Kidney capillary endothelial cell (primary cell): Measurements from ENCODE around the gene PRKACB.
"Not testable (repeated sequence)": the region's sequence is repeated elsewhere in the genome, so short reads cannot be mapped to it uniquely, and the experiment has no call there.

Experiments
- DNase-seq: peaks from one replicate; pipeline ENCODE4 v3.0.0-alpha.2; 2018; ENCODE audit warnings: low spot score

Gene PRKACB

DNA sequence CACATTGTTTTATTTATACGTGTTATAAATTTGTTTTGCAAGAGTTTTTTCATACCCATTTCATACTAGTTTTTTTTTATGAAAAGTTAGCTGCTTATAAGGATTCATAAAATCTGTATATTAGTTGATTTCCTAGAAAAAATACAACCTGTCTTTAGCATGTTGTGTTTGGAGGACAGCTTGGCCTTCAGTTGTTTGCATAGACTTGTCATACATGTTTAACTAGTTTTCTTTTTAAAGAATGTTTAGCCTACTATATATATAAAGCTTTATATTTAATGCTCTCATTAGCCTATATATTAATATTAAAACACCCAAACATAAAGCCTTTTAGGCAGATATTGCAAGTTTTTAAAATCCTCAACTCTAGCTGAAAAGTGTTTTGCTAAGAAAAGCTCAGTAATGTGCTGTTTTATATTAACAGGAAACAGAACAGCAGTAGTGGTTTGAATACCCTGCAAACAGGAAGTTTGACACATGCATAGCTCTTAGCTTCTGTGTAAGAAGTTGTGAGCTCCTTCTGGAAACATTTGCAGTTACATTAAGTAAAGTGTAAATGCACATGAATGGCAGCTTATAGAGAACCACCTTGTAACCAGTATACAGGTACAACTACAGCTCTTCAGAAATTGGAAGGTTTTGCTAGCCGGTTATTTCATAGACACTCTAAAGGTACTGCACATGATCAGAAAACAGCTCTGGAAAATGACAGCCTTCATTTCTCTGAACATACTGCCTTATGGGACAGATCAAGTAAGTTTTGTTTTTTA lies at the start of gene PRKACB:
Gene PRKACB (plus strand): TSS at position 476 of the 770 bp plus-strand sequence. CDS start 91 bp downstream, at position 567.
- peak; percentile 89 for DNase-seq

DNA sequence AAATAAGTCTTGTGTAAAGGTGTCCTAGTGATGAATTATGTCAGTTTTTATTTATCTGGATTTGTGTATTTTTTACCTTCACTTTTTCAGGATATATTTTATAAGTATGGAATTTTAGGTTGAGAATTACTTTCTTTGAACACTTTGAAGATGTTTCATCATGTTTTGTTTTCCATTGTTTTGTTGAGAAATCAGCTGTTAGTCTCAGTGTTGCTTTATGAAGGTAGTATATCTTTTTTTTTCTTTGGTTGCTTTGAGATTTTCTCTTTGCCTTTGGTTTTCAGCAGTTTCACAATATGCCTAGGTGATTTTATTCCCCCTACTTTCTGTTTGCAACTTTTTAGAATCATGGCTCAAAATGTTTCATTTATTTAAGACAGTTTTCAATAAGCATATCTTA lies 48.8 kb upstream of the PRKACB start:
- DNase-seq, result no peak

DNA sequence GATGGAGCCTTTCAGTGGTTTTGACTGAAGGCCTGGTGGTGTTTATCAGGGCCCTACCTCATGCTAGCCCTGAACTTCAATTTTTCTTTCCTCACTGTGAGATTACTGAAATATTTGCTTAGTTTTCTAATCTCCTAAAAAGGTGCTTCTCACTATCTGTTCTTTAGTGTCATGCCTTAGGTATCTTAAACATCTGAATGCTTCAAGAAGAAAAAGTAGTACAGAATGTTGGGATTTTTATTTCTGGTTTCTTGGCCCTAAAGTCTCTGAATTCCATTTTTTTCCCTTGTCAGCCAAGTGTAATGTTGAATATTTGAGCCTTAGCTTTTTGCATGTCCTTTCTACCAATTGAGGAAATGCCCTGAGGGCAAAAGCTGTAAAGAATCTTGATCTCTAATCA lies 47.9 kb upstream of the PRKACB start:
- no peak for DNase-seq

DNA sequence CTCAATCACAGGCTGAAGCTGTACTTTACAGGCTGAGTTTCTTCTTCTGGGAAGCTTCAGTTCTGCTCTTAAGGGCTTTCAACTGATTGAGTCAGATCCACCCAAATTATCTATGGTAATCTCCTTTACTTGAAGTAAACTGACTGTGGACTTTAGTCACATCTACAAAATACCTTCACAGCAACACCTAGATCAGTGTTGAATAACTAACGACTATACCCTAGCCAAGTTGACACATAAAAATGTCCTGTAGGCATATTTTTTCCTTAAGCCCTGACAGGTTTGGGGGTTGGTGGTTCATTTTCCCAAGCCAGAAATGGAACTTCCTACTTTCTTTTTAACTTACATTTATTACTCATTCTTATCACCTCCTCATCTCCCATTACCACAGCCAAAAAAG lies 42.9 kb upstream of the PRKACB start:
- no peak for DNase-seq

DNA sequence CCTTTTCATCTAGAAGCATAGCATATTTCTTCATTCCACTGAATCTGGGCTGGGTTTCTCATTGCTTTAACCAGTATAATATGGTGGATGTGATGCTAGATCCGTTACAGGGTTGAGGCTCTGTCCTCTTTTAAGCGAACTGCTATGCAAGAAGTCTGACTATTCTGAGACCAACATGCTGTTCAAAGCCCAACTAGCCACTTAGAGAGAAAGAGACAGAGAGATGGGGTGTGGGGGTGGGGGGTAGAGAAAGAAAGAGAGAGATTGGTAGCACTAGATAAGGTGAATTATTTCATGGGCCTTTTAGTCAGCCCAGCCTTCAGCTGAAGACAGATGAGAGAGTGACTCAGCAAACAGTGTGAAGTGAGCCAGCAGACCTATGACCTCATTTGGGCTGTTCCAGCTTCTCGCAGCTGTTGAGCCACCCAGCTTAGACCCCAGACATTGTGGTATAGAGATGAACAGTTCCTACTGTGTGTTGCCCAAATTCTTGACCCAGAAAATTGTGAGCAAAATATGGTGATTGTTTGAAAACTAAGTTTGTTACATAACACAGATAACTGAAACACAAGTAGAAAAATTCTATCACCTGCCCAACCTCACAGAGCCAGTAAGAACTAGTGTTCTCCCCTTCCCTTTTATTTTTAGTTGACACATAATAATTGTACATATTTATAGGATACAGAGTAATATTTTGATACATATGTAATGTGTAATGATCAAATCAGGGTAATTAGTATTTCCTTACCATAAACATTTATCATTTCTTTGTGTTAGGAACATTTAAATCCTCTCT lies 40.7 kb upstream of the PRKACB start:
- DNase-seq, result peak; percentile 72

DNA sequence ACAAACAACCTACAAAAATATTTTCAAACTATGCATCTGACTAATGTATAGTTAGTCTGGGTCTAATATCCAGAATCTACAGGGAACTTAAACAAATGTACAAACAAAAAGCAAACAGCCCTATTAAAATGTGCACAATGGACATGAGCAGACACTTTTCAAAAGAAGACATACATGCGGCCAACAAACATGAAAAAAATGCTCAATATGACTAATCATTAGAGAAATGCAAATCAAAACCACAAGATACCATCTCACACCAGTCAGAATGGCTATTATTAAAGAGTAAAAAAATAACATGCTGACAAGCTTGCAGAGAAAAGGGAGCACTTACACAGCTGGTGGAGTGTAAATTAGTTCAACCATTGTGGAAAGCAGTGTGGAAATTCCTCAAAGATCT lies 36.5 kb upstream of the PRKACB start:
- not testable (repeated sequence) for DNase-seq

DNA sequence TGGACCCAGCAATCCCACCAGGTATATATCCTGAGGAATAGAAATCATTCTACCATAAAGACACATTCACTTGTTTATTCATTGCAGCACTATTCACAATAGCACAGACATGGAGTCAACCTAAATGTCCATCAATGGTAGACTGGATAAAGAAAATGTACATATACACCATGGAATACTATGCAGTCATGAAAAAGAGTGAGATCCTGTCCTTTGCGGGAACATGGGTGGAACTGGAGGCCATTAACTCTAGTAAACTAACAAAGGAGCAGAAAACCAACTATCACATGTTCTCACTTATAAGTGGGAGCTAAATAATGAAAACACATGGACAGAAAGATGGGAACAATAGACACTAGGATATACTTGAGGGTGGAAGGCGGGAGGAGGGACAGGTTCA lies 36.1 kb upstream of the PRKACB start:
- DNase-seq, result no peak

DNA sequence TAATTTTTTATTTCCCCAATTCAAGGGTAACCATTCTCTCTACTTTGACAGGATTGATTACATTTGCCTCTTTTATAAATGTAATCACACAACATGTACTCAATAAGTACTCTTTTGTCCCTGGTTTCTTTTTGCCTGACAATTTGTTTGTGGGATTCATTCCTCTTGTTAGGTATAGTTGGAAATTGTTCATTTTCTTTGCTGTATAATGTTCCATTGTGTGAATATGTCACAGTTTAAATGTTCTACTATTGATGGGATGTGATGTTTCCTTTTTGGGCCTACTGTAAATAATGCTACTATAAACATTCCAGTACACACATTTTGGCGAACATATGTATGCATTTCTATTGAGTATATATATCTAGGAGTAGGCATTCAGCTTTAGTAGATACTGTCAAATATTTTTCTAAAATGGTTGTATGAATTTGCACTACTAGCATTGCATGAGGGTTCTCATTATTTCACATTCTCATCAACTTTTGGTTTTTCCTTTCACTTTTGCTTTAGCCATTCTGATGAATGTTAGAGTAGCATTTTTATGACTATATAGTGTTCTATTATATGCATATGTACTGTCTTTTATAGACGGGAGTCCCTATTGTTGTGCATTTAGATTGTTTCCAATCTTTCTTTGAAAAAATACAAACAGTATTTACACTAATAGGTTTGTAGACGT lies 35.0 kb upstream of the PRKACB start:
- no peak for DNase-seq

DNA sequence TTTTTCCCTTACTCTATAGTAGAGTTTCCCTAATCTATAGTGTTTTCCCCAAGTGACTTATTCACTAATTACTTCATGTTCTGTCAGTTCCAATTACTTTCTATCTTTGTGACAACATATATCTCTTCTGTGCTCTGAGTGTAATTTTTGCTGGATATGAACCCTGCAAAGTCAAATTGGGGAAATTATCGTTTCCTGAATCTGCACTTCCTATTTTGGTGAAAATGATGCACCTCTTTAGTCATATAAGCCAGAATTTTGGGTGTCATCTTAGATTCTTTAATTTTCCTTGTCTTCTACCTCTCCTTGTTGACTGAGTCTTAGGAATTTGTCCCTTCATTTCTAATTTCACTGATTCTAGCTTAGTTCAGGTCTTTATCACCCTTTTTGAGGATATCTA lies 33.4 kb upstream of the PRKACB start:
- DNase-seq, result no peak

DNA sequence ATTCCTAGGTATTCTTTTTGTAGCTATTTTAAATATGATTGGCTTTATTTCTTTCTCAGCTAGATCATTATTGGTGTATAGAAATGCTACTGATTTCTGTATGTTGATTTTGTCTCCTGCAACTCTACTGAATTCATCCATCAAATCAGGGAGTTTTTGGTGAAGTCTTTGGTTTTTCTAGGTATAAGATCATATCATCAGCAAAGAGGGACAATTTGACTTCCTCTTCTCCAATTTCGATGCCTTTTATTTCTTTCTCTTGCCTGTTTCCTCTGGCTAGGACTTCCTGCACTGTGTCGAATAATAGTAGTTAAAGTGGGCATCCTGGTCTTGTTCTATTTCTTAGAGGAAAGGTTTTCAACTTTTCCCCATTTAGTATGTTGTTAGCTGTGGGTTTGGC lies 27.5 kb upstream of the PRKACB start:
- no peak for DNase-seq

DNA sequence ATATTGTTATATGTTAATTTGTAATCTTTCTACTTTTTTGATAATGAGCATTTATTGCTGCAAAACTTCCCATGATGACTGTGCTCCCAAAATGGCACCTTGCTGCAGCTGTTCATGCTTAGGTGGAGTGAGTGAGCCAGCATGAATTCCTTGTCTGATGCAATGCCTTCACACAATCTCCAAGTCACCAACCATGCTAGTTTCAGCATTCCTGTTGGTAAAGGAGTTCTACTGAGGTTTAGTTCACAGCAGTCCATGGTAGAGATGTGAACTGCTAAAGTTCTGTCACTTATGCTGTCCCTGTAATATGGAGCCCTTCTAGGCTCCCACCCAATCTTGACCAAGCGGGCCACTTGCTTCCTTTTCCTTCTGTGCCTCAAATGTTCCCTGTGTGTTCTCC lies 26.2 kb upstream of the PRKACB start:
- DNase-seq, result no peak

DNA sequence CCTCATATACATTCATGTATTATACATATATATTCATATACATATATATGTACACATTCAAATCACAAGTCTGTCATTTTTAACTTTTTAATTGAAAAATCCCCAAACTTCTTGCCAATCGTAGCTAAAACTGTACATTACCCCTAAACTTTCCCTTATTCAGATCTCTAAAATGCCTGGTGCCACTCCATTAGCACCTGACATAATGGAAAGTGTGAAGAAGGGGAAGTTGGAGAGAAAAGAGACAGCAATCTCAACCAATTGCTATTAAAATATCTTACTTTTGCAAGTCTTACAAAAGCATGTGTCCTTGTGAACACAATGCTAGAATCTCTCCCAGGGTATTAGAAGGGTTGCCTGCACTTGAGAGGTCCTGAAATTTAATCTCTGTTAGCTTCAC lies 22.7 kb upstream of the PRKACB start:
- no peak for DNase-seq

DNA sequence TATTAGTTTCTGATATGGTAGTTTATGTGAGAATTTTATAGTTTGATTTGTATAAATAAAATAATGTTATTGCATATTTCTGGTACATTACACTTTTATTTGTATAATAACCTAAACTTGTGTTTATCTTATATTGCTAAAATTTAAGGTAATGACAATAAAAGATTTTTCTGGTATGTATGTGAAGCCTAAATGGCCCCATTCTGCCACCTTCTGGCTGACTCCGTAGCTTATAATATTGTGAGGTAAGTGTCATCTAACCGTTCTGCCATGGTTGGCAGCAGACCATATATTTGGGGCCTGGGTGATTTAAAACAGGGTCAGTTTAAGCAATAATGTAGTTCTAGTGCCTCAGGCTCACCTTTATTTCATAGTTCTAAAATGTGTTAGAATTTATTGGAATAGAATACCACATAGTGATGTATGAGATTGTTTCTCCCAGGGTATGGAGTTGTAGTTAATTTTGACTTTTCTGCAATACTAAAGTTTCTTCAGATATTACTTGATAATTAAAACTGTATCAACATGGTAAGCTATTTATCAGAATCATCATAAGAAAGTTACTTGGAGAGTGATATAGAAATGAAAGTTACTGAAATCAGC lies 21.2 kb upstream of the PRKACB start:
- DNase-seq, result peak; percentile 47

DNA sequence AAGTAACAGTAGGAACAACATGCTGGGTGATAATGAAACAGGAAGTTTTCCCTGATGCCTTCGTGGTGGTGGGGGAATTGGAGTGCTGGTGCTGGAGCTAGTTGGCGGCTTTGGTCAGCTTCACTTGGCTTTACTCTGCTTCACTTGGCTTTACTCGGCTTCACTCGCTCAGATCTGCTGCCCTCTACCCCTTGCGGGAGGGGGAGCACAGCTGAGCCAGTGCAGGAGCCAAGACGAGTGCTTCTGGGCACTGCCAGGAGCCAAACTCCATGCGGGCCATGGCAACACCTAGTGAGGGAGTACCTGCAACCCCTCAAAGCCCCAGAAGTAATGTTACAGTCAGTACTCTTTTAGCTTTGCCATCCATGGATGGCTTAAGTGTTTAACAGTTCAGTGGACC lies 10.6 kb upstream of the PRKACB start:
- DNase-seq, result no peak

DNA sequence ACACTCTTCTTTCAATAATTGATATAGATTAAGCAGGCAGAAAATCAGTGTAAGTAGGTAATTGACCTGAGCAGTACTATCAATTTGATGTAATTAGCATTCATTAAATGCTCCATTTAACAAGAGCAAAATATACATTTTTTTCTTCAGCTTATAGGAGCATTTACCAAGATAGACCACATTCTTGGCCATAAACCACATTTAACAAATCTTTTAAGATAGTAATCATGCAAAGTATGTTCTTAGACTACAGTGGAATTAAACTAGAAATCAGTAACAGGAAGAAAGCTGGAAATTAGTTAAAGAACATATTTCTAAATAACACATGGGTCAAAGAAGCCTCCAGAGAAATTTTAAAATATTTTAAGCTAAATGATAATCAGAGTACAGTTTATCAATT lies 8.7 kb upstream of the PRKACB start:
- no peak for DNase-seq

DNA sequence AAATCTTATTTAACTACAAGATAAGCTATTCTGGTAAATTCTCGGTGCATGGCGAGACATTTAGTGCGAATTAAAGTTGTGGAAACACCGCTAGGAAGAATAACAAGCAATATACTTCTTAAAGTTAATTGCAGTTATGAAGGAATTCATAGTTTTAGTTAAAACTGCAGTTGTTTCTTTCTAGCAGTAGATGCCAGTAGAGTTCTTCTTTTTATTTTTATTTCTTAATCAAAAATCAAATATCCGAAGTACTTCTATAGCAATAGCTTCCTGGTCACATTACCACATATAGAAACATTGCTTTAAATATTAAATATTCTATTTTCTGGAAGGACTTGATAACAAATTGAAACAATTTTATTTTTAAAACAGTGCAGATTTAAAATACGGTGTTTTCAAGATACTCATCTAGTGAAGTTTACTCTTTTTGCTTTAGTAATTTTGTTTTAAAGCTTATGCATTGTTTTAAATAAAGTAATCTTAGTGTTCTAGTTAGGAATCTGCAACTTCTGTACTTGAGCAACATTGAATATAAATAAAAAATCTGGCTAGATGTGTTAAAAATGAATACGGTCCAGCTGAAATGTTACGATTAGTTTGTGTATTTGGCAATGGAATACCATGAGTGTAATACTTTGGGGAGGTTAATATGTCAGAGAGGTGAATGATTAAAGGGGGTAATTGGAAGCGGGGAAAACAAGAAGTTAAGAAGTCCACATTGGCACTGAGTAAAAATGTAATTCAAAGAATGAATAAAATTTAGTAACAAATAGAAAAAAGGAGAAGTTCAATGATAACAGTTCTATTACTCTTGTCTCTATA lies 2.7 kb upstream of the PRKACB start:
- peak; percentile 59 for DNase-seq

DNA sequence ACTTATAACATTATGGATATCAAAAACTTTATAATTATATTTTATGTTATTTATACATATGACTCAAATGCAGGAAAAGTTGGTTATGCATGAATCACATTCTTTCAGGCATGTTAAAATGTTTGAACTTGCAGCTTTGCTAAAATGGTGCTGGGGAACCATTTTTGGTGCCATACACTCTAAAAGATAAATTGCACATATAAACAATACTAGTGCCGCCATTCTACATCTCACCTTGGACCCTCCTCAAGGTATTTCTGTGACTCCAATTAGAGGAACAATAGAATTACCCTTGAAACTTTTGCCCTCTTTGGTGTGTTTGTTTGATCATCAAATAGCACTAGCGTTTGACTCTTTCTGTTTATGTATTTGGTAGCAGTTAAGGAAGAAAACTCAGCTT lies 997 bp downstream of the PRKACB start:
- DNase-seq, result peak; percentile 74

DNA sequence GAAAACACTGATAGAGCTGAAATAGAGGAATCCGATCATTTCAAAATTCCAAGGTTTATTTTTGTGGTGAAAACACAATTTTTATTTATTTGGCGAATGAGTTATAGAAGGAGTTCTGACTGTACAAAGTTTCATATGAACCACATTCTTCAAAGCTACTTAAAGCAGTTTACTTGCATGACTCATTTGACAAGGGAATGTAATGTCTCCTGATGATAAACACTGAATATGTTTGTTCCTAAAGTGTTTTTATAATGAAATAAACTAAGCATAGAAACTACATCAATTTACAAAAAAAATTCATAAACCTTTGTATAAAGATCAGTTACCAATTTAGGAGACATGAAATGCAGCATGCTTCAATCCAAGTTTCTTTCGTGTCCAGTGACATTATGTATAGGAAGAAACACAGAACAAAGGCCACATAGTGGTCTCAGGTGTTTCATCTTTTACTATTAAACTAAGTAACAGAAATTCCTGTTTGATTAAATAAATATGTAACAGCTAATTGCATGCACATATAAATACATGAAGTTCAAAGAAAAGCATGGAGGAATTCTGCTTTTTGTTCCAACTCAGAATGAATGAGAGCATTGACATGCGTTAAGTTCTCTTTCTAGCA lies 2.5 kb downstream of the PRKACB start:
- peak; percentile 63 for DNase-seq

DNA sequence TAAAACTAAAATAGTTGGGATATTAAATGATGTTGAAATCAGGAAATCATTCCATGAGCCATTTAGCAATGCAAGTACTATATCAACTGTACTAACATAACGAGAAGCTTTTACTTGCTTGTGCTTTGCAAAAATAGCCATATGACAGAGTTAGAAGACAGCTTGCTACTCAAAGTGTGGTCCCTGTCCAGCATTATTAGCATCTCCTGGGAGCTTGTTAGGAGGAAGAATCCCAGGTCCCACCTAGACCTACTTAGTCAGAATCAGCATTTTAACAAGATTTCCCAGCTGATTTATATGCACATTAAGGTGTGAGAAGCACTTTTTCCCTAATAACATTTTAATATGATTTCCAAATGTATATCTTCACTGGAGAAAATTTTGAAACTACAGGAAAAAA lies 4.7 kb downstream of the PRKACB start:
- DNase-seq, result no peak

DNA sequence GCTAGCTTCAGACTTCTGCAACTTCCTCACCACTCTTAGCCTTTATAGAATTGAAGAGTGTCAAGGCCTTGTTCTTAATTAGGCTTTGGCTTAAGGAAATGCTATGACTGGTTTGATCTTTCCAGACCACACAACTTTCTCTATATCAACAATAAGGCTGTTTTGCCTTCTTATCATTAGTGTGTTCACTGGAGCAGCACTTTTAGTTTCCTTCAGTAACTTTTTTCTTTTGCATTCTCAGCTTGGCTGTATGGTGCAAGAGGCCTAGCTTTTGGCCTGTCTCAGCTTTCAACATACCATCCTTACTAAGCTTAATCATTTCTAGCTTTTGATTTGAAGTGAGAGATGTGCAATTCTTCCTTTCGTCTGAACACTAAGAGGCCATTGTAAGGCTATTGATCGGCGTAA lies 8.6 kb downstream of the PRKACB start:
- no peak for DNase-seq

DNA sequence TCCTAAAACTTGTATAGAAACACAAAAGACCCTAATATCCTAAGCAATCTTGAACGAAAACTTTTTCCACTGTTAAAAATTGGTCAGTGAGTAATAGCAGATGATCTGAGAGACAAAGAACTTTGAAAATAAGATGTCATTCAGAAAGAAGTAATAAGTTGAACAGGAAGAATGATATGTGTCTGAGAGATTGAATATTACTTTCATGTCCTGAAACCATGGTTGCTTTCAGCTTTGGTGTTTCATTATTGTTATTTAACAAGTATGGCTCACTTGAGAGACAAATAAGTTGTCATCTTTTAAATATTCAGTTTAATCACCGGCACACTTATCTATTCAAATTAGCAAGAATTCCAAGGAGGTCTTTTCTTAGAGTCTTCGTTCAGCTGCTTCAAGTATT lies 11.4 kb downstream of the PRKACB start:
- DNase-seq, result no peak
